Measurements from ENCODE around the gene TMA16.

GRCh38 chr4:163556177-163556576 lies 61.7 kb downstream of the TMA16 start:
- TF ChIP-seq CTCF (conservative IDR thresholded peaks at IDR 0.05 in 1 of 2, IDR thresholded peaks at IDR 0.05 in 1 of 2; ENCODE audit: low read depth in 1 of 2, low read length in 2 of 2), result no peak
- no peak for TF ChIP-seq EZH2 (IDR thresholded peaks at IDR 0.05; ENCODE audit: low read length, missing control alignments)
